ENCODE measurements around the gene ANO9.
A peak's percentile ranks its signal among the peaks of the same experiment; 100 is the strongest.

DNA sequence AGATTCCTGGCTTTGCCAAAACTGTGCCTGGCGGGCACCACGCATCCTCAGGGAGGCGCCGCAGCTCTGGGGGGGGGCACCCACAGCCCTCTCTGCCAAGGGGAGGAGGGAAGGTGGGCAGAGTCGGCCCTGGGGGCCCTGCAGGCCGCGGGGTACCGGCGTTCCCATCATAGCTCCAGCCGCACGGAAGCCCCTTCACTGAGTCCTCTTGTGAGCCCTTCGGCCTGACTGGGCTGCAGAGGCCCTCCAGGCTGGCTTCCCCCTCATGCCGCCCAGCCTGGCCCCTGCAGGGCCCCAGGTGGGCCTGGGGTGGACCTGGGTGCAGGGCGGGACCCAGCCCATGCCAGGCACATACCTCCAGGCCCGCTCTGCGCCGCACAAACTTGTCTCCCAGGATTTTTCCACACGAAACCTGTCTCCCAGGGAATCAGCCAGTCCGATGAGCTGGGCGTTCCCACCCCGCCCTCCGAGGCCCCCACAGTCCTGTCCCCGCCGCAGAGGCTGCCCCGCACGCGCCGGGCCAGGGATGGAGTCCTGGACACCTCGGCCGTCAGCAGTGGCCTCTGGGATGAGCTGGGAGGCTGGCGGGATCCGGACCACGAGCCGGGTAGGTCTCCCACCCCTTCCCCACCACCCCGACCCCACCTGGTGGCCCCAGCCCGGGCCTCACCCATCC, 49.6 kb downstream of the ANO9 start:
- no peak for TF ChIP-seq CTCF (IDR thresholded peaks at IDR 0.05)
- TF ChIP-seq POLR2A (IDR thresholded peaks at IDR 0.05), result peak in 1 of 4 donors; percentile 40

Measured in esophagus squamous epithelium (tissue), 4 donors.